Erythroblast (primary cell): ENCODE data around the gene ASB15.

Experiments
- GATA1 ChIP-seq: IDR thresholded peaks from 2 replicates; pipeline ENCODE4 v1.6.1; 2011; ENCODE audit warnings: low read depth, mild to moderate bottlenecking, control low read depth, low read length, moderate library complexity
- POLR2A ChIP-seq: IDR thresholded peaks from 2 replicates; pipeline ENCODE4 v1.6.1; 2011; ENCODE audit warnings: mild to moderate bottlenecking, low read length

GRCh38 chr7:123616223-123616622, 14.6 kb downstream of the ASB15 start:
- no peak for TF ChIP-seq POLR2A
- TF ChIP-seq GATA1: no peak
